CD4-positive, alpha-beta T cell treated with Interleukin-12 subunit alpha and Interleukin-12 subunit beta, for 1 hour (primary cell): ENCODE measurements around the gene PRPS2.

Experiments used
- DNase-seq: peaks from one replicate; pipeline ENCODE4 v3.0.0-alpha.2; 2020

PRPS2 gene

DNA sequence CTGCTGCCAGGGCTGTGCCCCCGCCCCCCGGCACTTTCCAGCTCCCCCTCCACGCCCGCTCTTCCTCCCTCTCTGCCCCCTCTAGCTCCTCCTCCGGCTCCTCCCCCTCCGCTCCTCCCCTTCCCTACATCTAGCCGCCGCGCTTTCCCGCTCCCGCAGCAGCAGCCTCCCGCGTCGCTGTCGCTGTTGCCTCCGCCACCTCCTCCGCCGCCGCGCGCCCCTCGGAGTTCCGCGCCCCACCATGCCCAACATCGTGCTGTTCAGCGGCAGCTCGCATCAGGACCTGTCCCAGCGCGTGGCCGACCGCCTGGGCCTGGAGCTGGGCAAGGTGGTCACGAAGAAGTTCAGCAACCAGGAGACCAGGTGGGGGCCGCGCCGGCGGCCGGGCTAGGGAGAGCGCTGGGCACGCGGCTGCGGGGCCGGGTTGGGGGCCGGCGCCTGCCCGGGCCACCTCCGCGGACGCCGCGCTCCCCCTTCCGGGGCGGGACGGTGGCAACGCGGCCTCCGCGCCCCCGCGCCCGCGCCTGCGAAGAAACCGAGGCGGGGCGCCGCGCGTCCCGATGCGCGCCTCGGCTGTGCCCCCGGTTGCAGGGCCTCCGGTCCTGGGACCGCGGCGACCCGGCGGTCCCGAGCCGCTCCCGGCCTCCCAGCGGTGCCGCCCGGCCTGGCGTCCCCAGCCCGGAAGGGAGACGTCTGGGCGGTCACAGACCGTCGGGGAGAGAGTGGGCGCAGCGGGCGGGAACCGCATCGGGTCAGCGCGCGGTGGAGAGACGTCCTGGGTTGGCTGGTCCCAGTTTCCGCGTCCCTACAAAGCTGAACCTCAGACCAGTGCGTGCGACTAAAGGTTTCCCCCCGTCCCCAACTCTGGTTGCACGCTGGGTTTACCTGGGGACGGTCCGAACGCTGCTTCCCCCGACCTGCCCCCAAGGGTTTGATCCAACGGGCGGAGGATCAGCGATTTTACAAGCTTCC, at the start of gene PRPS2:
TSS of gene PRPS2 (plus strand) at position 156 of the 972 bp plus-strand sequence. CDS start at position 242, 86 bp downstream.
- DNase-seq, result peak; percentile 73

GRCh38 chrX:12741416-12741815, 49.8 kb upstream of the PRPS2 start:
- no peak for DNase-seq

GRCh38 chrX:12747433-12747832, 43.8 kb upstream of the PRPS2 start:
- DNase-seq, result no peak

- no peak for DNase-seq
These were observed 39.3 kb upstream of the PRPS2 start for GRCh38 chrX:12751887-12752286.

DNA sequence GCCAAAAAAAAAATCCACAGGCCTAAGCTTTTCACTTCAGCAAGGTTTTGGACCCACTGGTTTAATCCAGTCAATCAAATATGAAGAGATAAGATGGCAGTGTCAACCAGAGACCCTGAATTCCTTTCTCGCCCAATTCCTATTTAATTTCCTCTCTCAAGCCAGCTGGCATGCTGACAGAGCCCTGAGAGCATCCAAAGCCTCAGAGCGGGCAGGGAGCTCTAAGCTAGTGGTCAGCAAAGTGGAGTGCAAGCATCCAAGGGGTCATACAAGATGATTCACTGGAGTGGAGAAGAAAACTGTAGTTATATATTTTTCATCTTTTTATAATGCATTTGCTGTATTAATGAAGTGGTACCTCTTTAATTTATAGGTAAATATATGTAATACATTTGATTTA, 37.8 kb upstream of the PRPS2 start:
- DNase-seq, result no peak

- no peak for DNase-seq
These were observed 32.9 kb upstream of the PRPS2 start for GRCh38 chrX:12758291-12758690.

- DNase-seq, result no peak
These were observed 23.4 kb upstream of the PRPS2 start for GRCh38 chrX:12767856-12768255.

GRCh38 chrX:12768491-12768890, 22.7 kb upstream of the PRPS2 start:
- no peak for DNase-seq

DNA sequence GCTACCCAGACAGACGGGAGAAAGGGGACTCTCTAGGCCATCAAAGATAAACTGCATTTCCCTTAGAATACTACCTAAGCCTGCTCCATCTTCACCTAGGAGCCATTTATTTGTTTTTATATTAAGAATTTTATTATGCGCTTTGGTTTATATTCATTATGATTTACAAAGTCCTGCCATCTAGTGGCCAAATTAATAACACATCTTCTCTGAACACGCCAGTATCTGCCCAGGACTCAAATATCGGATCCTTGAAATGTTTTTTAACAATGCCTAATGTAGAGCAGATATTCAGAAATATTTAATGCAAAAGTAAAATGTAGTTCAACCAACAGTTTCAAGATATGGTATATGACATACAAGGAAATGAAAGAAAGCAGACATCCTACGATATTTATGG, 20.8 kb upstream of the PRPS2 start:
- peak; percentile 34 for DNase-seq

- peak; percentile 73 for DNase-seq
These were observed 19.7 kb upstream of the PRPS2 start for GRCh38 chrX:12771445-12772069.

- DNase-seq, result no peak
These were observed 13.5 kb upstream of the PRPS2 start for GRCh38 chrX:12777670-12778069.

DNA sequence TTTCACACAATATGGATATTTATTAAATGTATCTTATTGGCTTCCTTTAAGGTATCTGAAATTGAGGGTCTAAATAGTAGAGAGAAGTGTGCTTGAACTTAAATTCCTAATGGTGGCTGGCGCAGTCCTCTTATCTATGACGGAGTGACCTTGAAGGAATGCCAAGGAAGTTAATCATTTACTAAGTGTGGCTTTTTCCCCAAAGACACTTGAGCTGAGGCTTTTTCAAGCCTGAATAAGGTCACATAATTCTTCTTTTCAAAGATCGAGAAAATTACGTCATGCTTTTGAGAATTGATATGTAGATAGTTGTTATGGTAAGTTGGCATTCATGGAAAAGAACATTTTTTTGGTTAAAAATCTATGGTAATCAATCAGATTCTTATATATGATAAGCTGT, 11.7 kb upstream of the PRPS2 start:
- DNase-seq, result no peak

GRCh38 chrX:12788645-12789044, 2.6 kb upstream of the PRPS2 start:
- DNase-seq, result no peak

DNA sequence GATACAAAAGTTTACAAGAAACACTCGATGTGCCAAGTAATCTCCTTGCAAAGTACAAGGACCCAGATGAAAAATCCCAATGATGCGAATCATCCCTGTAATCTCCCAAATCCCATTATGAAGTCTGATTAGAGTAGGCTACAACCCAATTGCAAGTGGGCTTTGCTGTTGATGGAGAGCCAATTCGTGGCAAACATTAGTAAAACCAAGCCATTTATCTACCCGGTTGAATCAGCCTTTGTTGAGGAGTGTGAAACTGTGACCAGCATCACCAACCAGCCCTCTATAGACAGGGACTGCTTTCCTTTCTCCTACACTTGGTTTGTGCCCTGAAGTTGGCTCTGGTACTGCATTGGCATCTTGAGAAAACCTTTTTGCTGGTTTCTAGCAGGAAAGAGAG, 1.2 kb upstream of the PRPS2 start:
- DNase-seq, result no peak

DNA sequence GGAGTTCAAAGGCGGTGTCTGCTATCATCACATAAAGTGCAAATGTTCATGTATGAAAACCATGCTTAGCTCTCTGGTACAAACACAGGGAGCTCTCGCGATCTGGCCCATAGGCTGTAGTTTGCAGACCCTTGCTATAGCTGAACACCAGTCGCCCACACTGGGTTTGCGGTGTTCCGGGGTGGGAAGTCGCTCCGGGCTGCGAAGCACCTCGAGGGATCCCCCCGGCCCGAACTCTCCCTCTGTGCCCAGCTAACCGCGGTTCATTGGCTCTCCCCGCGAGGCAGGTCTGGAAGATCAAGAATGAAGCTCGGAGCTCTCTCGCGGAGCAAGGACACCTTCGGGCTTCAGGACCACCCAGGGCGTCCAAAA, 341 bp upstream of the PRPS2 start:
- DNase-seq, result no peak

DNA sequence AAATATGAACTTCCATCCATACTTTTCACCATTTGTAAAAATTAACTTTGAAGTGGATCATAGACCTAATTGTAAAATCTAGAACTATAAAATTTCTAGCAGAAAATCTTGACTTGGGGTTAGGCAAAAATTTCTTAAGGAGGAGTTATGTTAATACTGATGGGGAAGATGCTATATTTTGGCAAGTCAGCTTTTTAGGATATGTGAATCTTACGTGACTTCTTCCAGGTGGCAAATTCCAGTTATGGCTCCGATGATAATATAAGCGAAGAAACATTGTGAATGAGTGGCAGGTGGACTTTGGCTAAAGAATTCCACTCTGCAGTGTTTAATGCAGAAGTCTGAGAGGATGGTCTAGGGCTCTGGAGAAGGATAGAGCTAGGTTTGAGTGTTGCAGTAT, 1.5 kb downstream of the PRPS2 start:
- DNase-seq, result no peak

GRCh38 chrX:12794654-12795053, 3.4 kb downstream of the PRPS2 start:
- no peak for DNase-seq

- DNase-seq, result no peak
These were observed 7.4 kb downstream of the PRPS2 start for GRCh38 chrX:12798601-12799000.

- no peak for DNase-seq
These were observed 7.9 kb downstream of the PRPS2 start for GRCh38 chrX:12799118-12799517.

- no peak for DNase-seq
These were observed 11.5 kb downstream of the PRPS2 start for GRCh38 chrX:12802741-12803140.

DNA sequence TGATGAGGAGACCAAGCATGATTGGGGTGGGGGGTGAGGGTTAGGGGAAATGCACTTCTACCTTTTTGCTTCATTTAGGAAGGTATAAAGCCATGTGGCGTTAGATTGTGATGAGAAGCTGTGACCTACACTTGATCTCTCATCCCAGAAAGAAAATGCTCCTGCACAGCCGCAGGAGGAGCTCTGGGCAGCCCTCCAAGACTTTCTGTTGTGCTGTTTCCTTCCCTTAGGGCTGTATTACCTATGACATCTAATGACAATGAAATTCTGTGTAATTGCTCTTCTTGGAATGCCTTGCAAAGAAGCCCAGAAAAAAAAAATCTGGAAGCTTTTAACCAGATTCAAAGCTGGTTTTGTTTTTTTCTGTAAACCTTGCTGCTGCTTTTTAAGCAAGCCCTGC, 13.4 kb downstream of the PRPS2 start:
- DNase-seq, result no peak

DNA sequence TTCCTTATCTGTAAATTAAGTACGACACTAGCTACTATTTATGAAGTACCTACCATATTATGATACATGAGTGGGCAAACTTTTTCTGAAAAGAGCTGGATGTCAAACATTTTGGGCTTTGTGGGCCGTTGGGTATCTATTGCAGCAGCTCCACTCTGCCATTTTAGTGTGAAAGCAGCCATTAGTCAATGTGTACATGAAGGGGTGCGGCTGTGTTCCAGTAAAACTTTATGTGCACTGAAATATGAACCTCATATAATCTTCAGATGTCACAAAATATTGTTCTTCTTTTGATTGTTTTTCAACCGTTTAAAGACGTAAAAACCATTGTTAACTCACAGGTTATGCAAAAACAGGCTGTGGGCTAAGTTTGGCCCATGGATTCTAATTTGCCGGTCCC, 14.1 kb downstream of the PRPS2 start:
- no peak for DNase-seq

DNA sequence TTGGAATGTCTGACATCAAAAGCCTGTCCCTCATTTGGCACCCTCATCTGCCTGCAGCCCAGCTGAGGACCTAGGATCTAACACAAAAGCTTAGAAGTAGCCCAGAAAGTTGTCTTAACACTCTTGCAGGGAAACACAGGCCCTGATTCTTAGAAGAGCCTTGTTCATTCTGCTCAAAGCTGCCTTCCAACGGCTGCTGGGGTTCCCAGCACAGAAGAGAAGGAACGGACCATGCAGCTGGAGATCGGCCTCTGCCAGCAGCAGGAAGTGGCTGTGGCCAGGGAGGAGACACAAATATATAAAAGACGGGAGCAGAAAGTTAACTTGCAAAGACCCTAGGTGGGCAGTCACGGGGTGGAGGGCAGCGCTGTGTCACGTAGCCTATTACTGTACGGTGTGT, 20.4 kb downstream of the PRPS2 start:
- no peak for DNase-seq

GRCh38 chrX:12814420-12814819, 23.2 kb downstream of the PRPS2 start:
- peak; percentile 51 for DNase-seq
